ENCODE measurements around the gene EVL.

The EVL gene

DNA sequence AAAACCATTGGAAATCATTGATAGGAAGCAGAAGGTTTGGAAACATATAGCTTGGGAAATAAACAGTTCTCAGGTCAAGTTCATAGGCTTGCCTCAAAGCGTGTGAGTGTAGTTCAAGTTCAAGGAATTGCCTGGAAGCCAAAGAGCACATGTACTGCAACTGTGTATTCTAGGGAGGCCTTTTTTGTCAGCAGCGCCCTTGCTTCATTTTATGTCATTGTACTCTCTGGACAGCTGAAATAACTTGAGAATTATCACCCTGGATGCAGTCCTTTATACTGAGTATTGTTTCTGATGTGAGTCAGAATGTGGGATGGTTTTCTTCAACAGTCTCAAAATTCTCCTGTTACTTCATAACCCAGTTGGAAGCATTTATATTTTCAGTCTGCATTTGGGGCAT lies 16.0 kb upstream of the EVL start:
- Histone ChIP-seq H3K9me3 (ENCODE audit: insufficient read depth, low read length) (no peaks in the 10 kb centered on the region), H3K27me3 (ENCODE audit: insufficient read depth, insufficient read length) (no peaks in the 10 kb centered on the region)
- DNase-seq (ENCODE audit: low read depth, low spot score) = no peak

DNA sequence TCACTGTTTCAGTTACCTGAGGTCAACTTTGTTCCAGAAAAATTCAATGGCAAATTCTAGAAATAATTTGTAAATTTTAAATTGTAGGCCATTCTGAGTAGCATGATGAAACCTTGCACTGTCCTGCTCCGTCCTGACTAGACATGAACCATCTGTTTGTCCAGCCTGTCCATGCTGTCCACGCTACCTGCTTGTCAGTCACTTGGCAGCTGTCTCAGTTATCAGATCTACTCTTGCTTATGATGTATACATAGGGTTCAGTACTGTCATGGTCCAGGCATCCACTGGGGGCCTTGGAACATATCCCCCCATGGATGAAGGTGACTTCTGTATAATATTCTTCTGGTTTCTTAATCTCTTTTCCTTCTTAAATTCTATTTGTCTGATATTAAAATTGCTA lies 14.1 kb upstream of the EVL start:
- Histone ChIP-seq H3K9ac (ENCODE audit: insufficient read length, low read depth) (no peak overlapping the region), H3K27me3 (ENCODE audit: insufficient read depth, insufficient read length) (no peaks in the 10 kb centered on the region), H3K36me3 (ENCODE audit: insufficient read depth, insufficient read length, low read length) (no peaks in the 10 kb centered on the region), H3K4me3 (ENCODE audit: insufficient read length, low read depth) (no peak overlapping the region), H3K4me1 (ENCODE audit: insufficient read depth, insufficient read length) (no peaks in the 10 kb centered on the region), H3K9me3 (ENCODE audit: insufficient read depth, low read length) (no peaks in the 10 kb centered on the region)
- DNase-seq (ENCODE audit: low read depth, low spot score) = no peak
- TF ChIP-seq ZNF274 (IDR thresholded peaks at IDR 0.05; ENCODE audit: low read depth, low read length) = no peak
- no peak for TF ChIP-seq YY1 (IDR thresholded peaks at IDR 0.05; ENCODE audit: insufficient read depth, insufficient read length)
- TF ChIP-seq SUZ12 (IDR thresholded peaks at IDR 0.05; ENCODE audit: extremely low read depth, insufficient read depth, insufficient read length) = no peak

More for the DNA sequence above, 16.0 kb upstream of the EVL start:
- Histone ChIP-seq H3K36me3 (ENCODE audit: insufficient read depth, insufficient read length, low read length) (no peaks in the 10 kb centered on the region), H3K9ac (ENCODE audit: insufficient read length, low read depth) (no peak overlapping the region), H3K4me3 (ENCODE audit: insufficient read length, low read depth) (no peak overlapping the region), H3K4me1 (ENCODE audit: insufficient read depth, insufficient read length) (no peaks in the 10 kb centered on the region)
- TF ChIP-seq YY1 (IDR thresholded peaks at IDR 0.05; ENCODE audit: insufficient read depth, insufficient read length) (no peak), SUZ12 (IDR thresholded peaks at IDR 0.05; ENCODE audit: extremely low read depth, insufficient read depth, insufficient read length) (no peak), ZNF274 (IDR thresholded peaks at IDR 0.05; ENCODE audit: low read depth, low read length) (no peak)

DNA sequence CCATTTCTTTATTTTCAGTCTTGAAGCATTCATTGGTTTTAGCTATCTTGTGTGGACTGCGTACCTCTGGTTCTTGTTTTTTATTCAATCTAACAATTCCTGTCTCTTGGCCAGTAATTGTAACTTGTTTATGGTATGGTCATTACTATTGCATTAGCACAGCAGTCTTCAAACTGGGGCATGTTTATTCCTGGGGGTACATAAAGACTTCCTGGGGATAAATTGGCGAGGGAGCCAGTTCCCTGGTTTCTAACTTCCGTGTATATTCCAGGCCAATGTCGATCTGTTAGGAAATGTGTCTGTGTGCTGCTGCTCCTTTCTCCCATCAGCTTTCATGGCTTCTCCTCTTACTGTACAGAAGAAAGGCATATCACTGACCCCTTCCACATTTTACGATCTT lies 13.7 kb upstream of the EVL start:
- no peak for TF ChIP-seq ZNF274 (IDR thresholded peaks at IDR 0.05; ENCODE audit: low read depth, low read length)
- no peak for TF ChIP-seq SUZ12 (IDR thresholded peaks at IDR 0.05; ENCODE audit: extremely low read depth, insufficient read depth, insufficient read length)
- TF ChIP-seq YY1 (IDR thresholded peaks at IDR 0.05; ENCODE audit: insufficient read depth, insufficient read length) = no peak
- Histone ChIP-seq H3K4me3 (ENCODE audit: insufficient read length, low read depth) (no peak overlapping the region), H3K9ac (ENCODE audit: insufficient read length, low read depth) (no peak overlapping the region), H3K9me3 (ENCODE audit: insufficient read depth, low read length) (no peaks in the 10 kb centered on the region), H3K4me1 (ENCODE audit: insufficient read depth, insufficient read length) (no peaks in the 10 kb centered on the region), H3K27me3 (ENCODE audit: insufficient read depth, insufficient read length) (no peaks in the 10 kb centered on the region), H3K36me3 (ENCODE audit: insufficient read depth, insufficient read length, low read length) (no peaks in the 10 kb centered on the region)
- DNase-seq (ENCODE audit: low read depth, low spot score) = no peak

DNA sequence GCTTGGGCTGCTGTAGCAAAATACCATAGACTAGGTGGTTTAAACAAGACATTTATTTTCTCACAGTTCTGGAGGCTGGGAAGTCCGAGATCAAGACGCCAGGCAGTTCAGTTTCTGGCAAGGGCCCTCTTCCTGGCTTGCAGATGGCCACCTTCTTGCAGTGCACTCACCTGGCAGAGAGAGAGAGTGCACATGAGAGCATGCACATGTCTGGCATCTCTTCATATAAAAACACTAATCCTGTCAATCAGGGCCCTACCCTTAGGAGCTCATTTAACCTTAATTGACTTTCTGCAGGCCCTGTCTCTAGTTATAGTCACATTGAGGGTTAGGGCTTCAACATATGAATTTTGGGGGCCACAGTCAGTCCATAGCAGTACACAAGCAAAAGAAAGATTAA lies 12.4 kb upstream of the EVL start:
- Histone ChIP-seq H3K36me3 (ENCODE audit: insufficient read depth, insufficient read length, low read length) (no peaks in the 10 kb centered on the region), H3K4me1 (ENCODE audit: insufficient read depth, insufficient read length) (no peaks in the 10 kb centered on the region), H3K9me3 (ENCODE audit: insufficient read depth, low read length) (no peaks in the 10 kb centered on the region), H3K9ac (ENCODE audit: insufficient read length, low read depth) (no peak overlapping the region), H3K27me3 (ENCODE audit: insufficient read depth, insufficient read length) (no peaks in the 10 kb centered on the region), H3K4me3 (ENCODE audit: insufficient read length, low read depth) (no peak overlapping the region)
- no peak for TF ChIP-seq ZNF274 (IDR thresholded peaks at IDR 0.05; ENCODE audit: low read depth, low read length)
- TF ChIP-seq SUZ12 (IDR thresholded peaks at IDR 0.05; ENCODE audit: extremely low read depth, insufficient read depth, insufficient read length) = no peak
- no peak for TF ChIP-seq YY1 (IDR thresholded peaks at IDR 0.05; ENCODE audit: insufficient read depth, insufficient read length)
- DNase-seq (ENCODE audit: low read depth, low spot score) = no peak

DNA sequence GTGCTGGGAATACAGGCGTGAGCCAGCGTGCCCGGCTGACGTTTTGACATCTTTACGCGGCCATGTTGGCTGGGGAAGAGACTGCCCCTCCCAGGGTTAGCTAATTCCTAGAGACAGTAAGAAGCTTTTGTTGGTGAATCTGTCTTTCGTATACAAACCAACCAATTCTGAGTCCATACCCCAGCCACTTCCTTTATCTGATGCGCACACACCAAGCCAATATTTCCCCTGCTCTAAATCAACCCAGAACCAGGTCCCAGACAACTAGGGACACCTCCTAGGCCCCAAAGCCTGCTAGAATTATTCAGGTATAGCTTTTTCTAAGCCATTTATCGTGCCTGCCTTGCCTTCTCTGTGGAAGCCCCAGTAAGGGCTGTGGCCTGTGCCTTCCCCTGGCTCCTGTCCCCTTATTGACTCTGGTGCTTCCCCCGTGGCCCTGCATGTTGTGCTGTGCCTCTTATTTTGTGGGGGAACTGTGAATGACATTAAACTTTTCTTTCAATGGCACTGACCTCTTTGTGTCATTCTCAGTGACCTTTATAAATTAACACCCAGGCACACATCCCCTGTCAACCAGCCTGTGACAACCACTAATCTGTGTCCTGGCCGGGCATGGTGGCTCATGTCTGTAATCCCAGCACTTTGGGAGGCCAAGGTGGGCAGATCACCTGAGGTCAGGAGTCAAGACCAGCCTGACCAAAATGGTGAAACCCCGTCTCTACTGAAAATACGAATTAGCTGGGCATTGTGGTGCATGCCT lies 10.7 kb upstream of the EVL start:
- no peak for TF ChIP-seq YY1 (IDR thresholded peaks at IDR 0.05; ENCODE audit: insufficient read depth, insufficient read length)
- no peak for TF ChIP-seq SUZ12 (IDR thresholded peaks at IDR 0.05; ENCODE audit: extremely low read depth, insufficient read depth, insufficient read length)
- no peak for TF ChIP-seq ZNF274 (IDR thresholded peaks at IDR 0.05; ENCODE audit: low read depth, low read length)

DNA sequence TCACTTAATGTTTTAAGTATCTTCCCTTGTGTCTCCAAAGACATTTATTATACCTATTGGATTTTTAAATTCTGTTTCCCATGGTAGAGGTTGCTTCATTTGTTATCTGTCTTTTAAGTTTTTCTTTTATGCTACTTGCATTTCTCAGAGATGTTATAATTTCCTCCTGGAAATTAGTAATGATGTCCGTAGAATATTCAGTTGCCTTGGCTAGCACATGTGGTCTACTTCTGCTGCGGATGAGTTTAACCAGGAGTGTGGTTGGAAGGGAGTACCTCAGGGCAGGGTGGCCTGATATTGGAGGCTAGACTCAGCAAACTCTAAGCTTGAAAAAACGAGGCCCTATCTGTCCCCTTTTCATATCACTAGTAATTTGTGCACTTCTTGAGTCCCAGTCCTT lies 8.8 kb upstream of the EVL start:
- H3K9me3 ChIP-seq (ENCODE audit: insufficient read depth, low read length) = no peaks in the 10 kb centered on the region
- H3K4me3 ChIP-seq (ENCODE audit: insufficient read length, low read depth) = no peak overlapping the region
- no peaks in the 10 kb centered on the region for H3K36me3 ChIP-seq (ENCODE audit: insufficient read depth, insufficient read length, low read length)
- no peaks in the 10 kb centered on the region for H3K27me3 ChIP-seq (ENCODE audit: insufficient read depth, insufficient read length)
- H3K9ac ChIP-seq (ENCODE audit: insufficient read length, low read depth) = no peak overlapping the region
- no peaks in the 10 kb centered on the region for H3K4me1 ChIP-seq (ENCODE audit: insufficient read depth, insufficient read length)
- no peak for TF ChIP-seq YY1 (IDR thresholded peaks at IDR 0.05; ENCODE audit: insufficient read depth, insufficient read length)
- TF ChIP-seq SUZ12 (IDR thresholded peaks at IDR 0.05; ENCODE audit: extremely low read depth, insufficient read depth, insufficient read length) = no peak
- no peak for TF ChIP-seq ZNF274 (IDR thresholded peaks at IDR 0.05; ENCODE audit: low read depth, low read length)
- DNase-seq (ENCODE audit: low read depth, low spot score) = no peak

More for the DNA sequence above, 10.7 kb upstream of the EVL start:
- Histone ChIP-seq H3K36me3 (ENCODE audit: insufficient read depth, insufficient read length, low read length) (no peaks in the 10 kb centered on the region), H3K9ac (ENCODE audit: insufficient read length, low read depth) (no peak overlapping the region), H3K4me1 (ENCODE audit: insufficient read depth, insufficient read length) (no peaks in the 10 kb centered on the region), H3K4me3 (ENCODE audit: insufficient read length, low read depth) (no peak overlapping the region), H3K9me3 (ENCODE audit: insufficient read depth, low read length) (no peaks in the 10 kb centered on the region), H3K27me3 (ENCODE audit: insufficient read depth, insufficient read length) (no peaks in the 10 kb centered on the region)
- no peak for DNase-seq (ENCODE audit: low read depth, low spot score)

DNA sequence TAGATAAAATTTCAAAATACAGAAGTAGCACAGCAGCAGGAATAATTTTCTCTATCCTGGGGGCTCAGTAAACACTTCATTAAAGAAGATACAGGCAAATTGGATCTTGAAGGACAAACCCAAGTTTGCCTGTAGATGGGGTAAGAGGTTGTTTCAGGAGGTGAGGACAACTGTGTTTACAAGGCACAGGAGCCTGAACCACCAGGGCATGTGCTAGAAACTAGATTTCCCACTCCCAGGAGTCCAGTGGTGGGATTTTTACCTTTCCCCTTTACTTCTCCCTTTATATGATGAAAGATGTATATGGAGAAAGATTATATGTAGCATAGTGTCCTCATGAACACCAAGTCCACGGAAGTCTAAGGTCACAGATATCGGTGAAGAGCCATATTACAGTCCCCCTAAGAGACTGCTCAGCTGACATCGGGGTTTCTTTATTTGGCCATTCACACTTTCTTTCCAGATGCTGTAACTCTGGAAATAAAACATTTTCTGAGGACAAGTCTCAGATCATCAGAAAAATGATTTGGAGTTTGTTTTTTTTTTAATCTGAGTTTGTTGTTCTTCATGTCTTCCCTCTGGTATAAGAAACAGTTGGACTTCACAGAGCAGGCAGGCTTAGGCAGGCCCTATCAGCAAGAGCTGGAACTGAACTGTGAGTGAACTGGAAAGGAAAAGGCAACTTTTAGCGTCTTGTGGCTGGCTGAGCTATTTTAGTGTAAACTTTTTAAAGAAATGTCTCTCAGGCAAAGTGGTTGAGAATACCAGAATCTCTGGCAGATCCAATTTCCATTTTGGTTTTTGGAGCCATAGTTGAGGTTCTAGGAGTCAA lies 8.0 kb upstream of the EVL start:
- Histone ChIP-seq H3K4me1 (ENCODE audit: insufficient read depth, insufficient read length) (no peaks in the 10 kb centered on the region), H3K36me3 (ENCODE audit: insufficient read depth, insufficient read length, low read length) (no peaks in the 10 kb centered on the region), H3K27me3 (ENCODE audit: insufficient read depth, insufficient read length) (no peaks in the 10 kb centered on the region), H3K9ac (ENCODE audit: insufficient read length, low read depth) (no peak overlapping the region), H3K4me3 (ENCODE audit: insufficient read length, low read depth) (no peak overlapping the region), H3K9me3 (ENCODE audit: insufficient read depth, low read length) (no peaks in the 10 kb centered on the region)
- no peak for DNase-seq (ENCODE audit: low read depth, low spot score)
- no peak for TF ChIP-seq YY1 (IDR thresholded peaks at IDR 0.05; ENCODE audit: insufficient read depth, insufficient read length)
- no peak for TF ChIP-seq ZNF274 (IDR thresholded peaks at IDR 0.05; ENCODE audit: low read depth, low read length)
- TF ChIP-seq SUZ12 (IDR thresholded peaks at IDR 0.05; ENCODE audit: extremely low read depth, insufficient read depth, insufficient read length) = no peak
